ENCODE measurements around the gene LBX2.

DNA sequence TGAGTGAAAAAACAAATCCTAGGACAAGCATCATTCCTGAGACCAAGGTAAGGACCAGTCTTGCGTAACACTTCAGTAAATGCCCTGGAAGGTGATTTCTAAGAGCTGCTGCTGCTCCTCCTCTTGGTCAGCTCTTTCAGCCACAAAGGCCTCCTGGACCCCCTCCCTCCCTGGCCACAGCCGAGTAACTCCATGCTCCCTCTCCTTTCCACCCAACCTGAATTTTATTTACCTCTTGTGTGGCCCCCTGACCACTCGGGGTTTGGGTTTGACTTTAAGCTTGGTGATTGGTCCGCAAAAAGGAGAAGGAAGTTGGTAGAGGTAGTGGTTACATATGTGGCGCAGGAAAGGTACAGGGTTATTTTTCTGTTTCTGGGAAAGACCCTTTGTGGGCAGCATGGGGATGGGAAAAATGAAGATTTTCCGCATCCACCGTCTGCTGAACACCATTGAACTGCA, 39.5 kb upstream of the LBX2 start:
- TF ChIP-seq, protein P1, sequence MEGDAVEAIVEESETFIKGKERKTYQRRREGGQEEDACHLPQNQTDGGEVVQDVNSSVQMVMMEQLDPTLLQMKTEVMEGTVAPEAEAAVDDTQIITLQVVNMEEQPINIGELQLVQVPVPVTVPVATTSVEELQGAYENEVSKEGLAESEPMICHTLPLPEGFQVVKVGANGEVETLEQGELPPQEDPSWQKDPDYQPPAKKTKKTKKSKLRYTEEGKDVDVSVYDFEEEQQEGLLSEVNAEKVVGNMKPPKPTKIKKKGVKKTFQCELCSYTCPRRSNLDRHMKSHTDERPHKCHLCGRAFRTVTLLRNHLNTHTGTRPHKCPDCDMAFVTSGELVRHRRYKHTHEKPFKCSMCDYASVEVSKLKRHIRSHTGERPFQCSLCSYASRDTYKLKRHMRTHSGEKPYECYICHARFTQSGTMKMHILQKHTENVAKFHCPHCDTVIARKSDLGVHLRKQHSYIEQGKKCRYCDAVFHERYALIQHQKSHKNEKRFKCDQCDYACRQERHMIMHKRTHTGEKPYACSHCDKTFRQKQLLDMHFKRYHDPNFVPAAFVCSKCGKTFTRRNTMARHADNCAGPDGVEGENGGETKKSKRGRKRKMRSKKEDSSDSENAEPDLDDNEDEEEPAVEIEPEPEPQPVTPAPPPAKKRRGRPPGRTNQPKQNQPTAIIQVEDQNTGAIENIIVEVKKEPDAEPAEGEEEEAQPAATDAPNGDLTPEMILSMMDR (IDR thresholded peaks at IDR 0.05) = no peak
- no peak for TF ChIP-seq POLR2A (IDR thresholded peaks at IDR 0.05; ENCODE audit: low read depth)

Measured in esophagus muscularis mucosa (tissue), 3 donors.